Umbilical cord (tissue), 2 donors: ENCODE results near the gene IGSF9B. TPM values are rescaled to one million over a fixed set of nuclear protein-coding genes. Genes with fewer than 3 reads are reported as not detected.
A peak's percentile ranks its signal among the peaks of the same experiment; 100 is the strongest.

Experiments
- DNase-seq: peaks from one replicate; pipeline ENCODE4 v3.0.0-alpha.2; 2015; ENCODE audit warnings: low spot score
- total RNA-seq: library from RNA; depleted of rRNA; stranded (reverse); fragments of >200 nt; gene quantifications from one replicate; pipeline ENCODE4 v1.2.3, GENCODE V29; 2014; ENCODE audit warnings: low replicate concordance; ENCODE audit not compliant: insufficient read depth

Gene IGSF9B
- total RNA-seq, 1 donor from 2014 or later: 30.1 TPM

DNA sequence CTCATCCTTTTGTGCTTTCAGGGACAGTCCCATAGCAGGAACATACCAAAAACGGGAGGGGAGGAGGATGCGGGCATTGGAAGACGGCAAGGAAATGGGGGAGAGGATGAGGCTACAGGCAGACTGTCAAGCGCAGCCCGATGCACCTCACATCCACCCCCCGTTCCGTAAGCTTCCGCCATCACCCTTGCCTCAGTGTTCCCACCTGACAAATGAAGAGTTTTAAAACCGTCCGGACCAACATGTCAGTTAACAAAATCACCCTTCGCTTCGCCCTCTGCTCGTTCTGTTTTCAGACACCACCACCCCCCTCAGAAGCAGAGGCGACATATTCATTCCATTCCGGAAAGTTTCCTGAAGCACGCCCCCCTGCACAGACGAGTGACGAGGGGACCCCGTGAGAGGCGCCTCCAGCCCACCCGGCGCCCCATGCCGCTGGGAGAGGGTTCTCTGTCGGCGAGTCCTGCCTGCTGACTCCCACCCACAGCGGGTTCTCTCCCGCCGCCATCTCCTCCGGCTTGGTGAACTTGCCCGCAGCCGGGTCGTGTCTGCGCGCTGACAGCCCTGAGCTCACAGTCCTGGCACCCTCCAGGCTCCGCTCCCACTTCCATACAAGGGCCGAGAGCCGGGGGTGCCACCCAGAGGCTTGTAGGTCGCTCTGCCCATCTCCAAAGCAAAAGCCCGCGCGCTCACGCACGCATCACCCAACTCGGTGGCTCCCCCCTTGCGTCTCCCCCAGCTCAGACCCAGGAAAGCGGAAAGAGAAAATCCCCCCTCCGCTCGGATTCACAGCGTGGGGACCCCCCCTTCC, 1.5 kb downstream of the IGSF9B start:
- DNase-seq: peak; percentile 24

DNA sequence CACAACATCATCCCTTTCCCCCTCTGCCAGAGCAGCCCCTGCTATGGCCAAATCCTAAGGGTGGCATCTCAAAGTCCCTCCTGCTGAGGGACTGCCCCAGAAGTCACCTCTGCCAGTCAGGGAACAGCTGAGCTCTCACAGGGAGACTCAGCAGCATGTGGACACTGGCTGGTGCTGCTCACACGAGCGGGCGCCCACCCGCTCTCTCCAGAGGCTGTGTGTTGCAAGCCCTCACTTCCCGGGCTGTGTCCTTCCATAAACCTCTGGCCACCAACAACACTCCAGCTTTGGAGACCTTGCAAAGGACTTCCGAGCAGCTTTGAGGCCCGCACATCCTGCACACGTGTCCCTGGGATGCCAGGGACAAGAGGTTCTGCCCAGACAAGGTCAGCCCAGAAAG, 2.8 kb downstream of the IGSF9B start:
- DNase-seq: no peak

DNA sequence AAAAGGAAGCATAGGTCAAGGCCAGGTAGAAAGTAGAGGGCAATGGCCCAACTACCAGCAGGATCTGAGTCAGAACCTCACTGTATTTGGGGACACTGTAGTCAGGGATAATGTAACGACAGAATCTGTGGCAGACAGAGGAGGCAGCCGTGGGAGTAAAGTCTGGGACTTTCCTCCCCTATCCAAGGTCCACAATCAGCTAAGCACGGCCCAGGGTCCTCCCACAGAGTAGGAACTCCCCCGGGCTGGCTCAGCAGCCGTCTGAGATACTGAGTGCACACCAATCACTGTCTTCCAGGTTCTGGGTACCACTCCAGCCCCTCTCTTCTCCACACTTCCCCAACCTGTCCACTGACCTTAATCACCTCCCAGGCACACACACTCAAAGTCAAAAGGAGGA, 3.2 kb downstream of the IGSF9B start:
- no peak for DNase-seq

DNA sequence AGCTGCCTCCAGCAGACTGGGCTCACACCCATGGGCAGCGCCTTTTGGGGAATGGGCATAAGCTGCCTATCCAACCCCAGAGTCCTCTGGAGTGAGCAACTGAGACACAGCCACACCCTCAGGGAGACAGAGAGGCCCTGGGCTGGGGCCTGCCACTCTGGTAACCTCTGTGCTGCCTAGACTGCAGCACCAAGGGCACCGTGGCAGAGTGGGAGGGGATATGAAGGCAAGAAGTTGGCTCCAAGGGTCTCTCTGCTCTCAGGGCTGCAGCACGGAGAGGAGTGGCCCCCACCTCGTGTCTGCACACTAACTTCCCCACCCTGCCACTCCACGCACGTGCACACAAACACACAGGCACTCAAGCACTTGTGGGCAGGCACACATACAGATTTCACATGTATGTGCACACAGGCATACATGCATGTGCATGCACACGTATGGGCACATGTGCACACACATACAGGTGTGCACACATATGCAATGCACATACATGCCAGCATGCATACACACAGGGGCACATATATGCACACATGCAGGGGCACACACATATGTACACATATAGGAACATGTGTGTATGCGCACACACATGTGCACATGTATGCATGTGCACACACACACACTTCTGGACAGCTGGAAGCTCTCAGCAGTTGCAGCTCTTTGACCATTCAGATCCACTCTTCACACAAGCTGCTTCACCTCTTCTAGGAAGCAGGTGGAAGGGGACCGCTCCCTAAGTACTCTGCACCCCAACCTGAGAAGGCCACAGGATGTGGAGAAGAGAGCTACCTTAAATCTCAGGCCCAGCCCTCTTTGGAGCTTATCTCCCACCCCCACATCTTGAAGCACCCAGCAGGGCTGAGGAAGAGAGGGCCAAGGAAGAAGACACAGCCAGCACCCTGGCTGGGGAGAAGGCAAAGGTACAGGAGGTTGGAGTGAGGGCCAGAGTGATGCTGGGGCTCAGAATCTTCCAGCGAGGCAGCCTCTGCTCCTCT, 4.3 kb downstream of the IGSF9B start:
- DNase-seq: no peak

DNA sequence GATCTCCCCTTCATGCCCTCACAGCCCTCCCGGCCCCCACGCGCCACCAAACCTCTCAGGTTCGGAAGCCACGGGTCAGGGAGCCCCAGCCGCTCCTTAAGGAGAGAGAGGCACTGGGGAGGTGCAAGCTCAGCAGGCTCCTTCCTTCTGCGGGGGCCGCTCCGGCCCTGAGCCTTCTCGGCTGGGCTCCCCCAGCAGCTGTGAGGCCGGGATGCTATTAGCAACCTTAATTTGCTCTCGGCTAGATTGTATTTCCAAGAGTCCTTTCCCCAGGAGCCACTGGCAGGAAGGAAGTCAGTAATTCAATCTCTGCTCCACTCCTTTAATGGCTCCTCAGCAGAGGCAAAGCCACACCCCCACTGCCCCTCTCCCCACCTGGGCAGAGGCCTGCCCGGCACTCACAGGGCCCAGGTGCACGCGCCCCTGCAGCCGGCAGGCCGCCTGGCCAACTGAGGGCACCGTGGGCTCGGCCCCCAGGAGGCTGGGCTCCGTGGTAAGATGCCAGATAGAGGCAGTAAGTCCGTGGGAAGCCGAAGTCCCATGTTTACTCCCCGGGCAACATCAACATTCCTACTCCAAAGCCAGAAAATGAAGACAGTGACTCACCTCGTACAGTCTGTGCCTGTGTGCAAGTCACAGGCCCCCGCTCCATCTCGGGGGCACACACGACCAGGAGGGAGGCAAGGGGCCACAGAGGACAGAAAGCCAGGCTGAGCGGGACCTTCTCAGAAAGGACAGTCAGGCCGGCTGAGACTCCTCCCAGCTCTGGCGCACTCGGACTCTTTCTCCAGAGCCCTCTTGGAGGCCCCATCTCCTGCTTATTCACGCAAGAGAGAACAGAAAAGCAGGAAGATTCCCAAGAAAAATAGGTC, 5.2 kb downstream of the IGSF9B start:
- DNase-seq: peak; percentile 89

DNA sequence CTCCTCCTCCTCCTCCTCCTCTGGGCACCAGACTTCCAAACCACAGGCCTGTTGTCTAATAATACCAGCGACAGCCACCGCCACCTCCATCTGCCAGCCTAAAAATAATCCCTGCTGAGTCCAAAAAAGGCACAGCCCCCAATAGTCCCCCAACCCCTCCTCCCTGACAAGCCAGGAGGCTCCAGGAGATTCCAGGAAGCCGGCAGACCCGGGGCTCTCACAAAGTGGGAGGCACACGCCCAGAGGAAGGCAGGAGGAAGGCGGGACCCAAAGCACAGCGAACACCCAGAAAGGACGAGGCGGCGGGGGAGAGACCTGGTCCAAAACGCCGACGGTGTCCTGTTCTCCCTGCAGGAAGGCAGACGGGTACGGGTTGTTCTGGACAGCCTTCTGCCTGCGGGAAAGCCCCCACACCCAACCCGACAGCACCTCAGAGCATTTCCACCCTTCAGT, 5.9 kb downstream of the IGSF9B start:
- peak; percentile 50 for DNase-seq

DNA sequence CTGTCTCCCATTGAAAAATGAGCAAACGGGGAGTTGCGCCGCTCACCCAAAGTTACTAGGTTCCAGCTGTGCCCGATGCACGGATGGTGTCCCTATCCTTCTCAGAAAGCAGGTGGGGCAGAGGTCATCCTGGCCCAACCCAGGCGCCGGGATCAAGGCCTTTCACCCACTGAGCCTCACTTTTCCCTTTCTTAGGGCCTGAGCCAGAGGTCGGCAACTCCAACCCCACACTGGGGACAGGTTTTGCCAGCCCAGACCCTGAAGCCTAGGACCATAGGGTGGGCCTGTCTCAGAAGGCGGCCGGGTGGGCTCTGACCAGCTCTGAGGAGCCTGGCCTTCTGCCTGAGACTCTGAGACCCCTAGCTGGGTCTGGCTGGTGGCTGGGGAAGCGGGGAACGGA, 6.3 kb downstream of the IGSF9B start:
- DNase-seq: no peak

DNA sequence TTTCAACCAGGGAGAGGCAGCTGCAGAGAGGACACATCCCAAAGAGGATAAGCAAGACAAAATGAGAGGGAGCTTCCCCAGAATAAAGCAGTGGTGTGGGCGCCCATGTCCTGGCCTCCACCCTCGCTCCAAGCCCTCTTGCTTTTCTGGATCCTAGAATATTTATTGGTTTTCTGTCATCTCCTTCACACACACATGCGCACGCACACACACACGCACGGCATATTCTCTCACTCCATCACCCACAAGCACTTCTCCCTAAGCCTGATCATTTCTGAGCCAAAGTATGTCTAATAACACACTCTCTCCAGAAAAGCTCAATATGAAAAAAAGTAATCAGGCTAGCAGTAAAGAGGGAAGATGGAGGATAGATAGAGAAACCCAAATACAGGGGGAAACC, 7.6 kb downstream of the IGSF9B start:
- DNase-seq: no peak

DNA sequence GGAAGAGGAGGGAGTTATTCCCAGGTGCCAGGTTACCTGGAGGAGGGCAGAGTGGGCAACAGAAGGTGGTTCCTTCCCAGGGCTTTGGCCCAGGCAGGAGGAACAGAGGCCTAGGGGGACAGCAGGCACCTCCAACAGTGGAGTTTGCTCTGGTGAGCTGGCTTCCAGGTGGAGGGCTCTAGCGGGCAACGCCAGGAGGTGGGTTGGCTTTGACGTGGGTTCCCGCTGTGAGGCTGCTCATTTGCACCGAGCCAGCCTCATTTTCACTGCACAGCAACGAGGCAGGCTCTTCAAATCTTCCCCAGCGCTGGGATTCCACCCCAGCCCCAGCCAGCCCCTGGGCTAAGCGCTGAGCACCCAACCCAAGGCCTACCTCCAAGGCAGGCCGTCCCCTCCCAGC, 8.1 kb downstream of the IGSF9B start:
- no peak for DNase-seq

DNA sequence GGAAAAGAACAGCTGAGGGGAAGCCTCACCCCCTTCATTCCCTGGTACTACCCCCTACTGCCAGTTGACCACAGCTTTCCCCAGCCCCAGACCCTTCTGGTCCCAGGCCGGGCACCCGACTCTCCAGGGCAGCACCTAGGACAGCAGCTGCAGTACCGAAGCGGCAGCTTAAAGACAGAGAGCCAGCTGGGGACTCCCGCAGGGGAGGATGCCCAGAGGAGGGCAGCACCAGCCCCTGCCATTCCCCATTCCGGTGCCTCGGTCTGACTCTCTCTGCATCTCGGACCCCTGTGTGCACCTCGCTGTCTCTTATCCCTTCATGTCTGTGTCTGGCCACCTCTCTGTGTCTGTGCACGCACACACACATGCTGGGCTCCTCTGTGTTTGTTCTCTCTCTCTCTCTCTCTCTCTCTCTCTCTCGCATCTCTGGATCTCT, 9.4 kb downstream of the IGSF9B start:
- DNase-seq: peak; percentile 79

DNA sequence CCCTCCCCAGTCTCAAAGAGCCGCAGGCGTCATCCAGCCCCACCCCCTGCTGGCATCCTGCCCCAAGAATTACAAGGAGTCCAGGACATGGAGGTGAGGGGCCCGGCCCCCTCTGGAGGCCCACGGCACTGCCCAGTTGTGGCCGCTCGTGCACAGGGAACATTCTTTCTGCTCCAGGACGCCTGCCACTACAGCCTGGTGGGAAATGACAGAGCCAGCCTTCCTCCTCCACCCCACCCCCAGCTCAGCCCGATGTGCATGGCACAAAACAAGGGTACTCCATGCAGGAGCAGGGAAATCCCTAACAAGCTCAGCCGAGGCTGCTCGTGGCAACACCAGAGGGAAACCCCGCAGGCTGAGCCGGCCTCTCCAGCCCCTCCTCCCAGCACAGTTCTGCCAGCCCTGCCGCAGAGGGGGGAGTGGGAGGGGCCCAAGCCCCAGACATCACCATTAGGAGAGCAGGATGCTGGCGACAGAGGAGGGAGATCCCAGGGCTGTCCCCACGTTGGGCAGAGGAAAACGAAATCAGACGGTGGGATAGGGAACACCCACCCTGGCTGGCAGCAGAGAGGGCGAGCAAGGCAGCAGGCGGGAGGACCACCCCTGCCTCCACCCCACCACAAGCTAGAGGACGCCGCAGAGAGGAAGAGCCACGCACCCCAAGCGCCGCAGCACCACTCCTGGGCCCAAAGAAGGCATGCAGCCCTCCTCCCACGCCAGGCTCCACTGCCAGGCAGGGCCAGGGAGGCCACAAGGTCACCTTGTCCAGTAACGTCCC, 10.0 kb downstream of the IGSF9B start:
- peak; percentile 54 for DNase-seq

DNA sequence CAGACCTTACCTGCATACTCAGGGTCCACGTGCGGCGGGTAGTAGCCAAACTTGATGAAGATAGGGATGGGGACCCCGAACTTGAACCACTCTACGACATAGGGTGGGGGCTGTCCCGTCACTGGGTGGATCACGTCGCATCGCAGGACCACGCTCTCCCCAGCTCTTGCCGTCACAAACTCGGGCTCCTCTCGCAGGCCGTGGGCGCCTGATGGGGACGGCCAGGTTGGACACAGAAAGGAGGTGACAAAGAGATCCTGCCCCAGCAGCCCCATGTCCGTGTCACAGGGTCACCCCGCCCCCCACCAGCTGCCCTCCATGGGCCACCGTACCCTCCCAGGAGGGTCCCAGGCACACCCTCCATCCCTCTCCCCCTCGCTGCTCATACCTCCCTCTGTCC, 10.7 kb downstream of the IGSF9B start:
- no peak for DNase-seq

DNA sequence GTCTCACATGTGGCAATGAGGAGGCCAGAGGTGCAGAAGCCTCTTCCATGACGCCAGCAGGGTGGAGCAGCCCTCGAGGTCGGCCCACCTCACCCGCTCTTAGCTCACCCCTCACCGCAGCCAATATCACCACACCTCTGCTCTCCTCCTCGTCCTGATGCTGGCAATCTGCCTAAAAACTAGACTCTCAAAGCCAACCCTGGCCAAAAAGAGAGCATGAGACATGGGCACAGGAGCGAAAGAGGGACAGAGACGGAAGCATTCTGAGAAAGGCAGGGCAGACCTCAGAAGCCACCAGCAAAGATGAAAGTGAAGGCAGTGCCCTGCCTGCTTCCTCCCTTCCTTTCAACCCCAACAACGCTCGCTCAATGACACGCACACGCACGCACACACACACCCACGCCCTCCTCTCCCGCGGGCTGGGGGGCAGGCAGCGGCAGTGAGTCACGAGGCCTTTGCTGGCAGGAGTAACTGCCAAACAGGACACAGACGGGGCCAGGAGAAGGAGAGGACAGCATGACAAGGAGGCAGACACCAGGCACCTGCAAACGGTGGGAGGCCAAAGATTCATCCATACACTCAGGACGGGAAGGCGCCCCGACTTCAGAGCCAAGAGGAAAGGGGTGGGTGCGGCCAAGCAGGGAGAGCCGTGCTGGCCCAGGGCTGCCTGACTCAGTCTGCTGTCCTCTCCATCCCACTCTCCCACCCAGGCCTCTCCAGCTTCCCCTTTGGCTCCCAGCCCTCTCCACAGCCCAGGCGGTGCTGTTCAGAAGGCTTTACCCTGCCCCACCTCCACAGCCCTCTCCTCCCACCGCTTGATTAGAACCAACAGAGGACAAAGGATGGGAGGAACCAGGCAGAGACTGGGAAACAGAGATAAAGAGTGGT, 11.4 kb downstream of the IGSF9B start:
- peak; percentile 66 for DNase-seq

DNA sequence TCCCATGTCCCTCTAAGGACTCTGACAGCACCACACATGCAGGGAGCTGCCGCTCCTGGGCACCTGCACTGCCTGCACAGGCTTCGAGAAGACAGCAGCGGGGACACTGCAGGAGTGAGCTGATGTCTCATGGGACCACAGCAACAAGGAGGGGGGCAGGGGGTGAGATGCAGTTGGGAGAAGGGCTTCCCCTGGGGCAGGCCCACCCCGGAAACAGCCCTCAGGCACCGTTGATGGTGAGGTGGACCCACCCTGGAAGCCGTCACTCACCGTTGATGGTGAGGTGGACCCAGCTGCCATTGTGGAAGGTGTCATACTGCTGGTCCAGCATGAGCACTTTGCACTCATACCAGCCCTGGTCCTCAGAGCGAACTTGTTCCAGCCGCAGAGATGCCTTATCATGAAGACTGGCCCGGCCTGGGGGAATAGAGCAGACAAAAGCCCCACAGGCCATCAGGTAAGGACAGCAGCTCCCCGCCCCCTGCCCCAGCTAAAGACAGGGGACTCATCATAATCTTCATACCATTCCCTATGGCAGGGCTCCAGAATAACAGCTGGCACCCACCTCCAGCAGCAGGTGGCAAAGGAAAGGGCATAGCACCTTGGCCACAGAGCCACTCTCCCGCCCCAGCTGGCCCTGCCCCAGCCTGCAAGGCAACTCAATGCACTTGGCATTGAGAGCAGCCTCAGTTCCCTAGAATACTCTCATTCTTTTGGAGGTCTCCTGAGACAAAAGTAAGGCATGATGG, 12.6 kb downstream of the IGSF9B start:
- DNase-seq: no peak

DNA sequence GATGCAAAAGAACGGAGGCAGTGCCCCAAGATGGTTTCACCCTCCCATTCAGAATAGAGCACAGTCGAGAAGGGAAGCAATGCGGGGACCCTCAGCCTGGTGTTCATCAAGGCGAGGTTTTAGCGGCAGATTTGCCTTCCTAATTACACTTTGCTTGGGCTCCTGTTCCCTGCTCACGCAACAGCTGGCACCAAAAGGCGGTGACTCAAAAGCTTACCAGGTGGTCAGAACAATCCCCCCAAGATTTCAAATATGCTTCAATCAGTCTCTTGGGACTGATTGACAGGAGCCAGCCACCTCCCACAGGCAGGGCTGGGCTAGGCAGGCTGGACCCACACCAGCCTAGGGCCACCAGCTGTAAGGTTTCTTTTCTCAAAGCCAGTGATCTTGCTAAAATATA, 14.2 kb downstream of the IGSF9B start:
- DNase-seq: no peak

DNA sequence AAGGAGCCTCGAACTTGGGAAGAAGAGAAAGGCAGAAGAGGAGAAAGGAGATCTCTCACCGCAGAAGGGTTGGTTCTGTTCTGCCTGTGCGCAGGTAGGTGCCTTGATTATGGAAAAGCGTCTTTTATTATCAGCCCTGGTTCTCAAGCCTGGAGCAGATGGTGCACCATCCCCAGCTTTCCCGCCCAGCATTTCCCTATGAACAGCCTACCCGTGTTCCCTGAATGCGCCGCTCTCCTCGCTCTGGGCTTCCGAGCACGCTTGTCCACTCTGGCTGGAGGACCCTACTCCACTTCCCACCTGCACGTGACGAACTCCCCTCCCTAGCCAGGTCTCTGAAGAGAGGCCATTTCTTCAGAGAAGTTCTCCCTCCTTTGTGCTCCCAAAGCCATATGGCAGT, 15.2 kb downstream of the IGSF9B start:
- DNase-seq: no peak

DNA sequence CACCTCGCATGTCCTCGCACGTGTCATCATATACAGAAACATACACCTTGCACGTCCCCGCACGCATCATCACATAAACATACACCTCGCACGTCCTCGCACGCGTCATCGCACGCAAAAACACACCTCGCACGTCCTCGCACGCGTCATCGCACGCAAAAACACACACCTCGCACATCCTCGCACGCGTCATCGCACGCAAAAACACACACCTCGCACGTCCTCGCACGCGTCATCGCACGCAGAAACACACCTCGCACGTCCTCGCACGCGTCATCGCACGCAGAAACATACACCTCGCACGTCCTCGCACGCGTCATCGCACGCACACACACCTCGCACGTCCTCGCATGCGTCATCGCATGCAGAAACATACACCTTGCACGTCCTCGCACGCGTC, 16.7 kb downstream of the IGSF9B start:
- no peak for DNase-seq

DNA sequence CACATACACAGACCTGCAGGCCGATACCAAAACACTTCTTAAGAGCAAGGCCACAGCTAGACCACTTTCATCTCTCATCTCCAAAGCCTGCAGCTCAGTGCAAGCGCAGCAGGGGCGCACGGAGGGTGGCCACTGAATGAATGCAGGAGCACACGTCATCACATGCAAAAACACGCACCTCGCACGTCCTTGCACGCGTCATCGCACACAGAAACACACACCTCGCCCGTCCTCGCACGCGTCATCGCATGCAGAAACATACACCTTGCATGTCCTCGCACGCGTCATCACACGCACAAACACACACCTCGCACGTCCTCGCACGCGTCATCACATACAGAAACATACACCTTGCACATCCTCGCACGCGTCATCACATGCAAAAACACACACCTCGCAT, 17.2 kb downstream of the IGSF9B start:
- no peak for DNase-seq

DNA sequence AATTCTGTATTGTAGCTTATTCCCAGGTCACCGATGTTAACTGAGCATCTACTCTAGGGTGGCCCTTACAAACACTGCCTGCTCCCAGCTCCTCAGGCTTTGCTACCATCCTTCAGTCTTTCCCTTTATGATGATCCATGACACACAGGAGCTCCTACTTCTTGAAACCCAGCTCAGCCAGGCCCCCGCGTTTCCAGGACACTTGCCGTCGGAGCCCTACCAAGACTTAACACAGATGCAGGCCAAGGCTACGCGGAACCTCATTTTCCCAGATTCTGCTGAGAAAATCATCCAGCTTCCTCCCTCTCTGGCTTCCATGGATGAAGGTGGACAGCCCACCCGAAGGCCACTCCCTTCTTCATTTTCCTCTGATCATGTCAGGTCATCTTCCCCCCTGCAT, 18.6 kb downstream of the IGSF9B start:
- no peak for DNase-seq
